ENCODE results near the gene KNSTRN. TPM values are rescaled to one million over a fixed set of nuclear protein-coding genes. Genes with fewer than 3 reads are reported as not detected.
A peak's percentile ranks its signal among the peaks of the same experiment; 100 is the strongest.

KNSTRN gene
- total RNA-seq, 1 donor from 2014 or later: 18.1 TPM

GRCh38 chr15:40340038-40340739, 42.3 kb upstream of the KNSTRN start:
- Histone ChIP-seq H3K27me3 (no peaks in the 10 kb centered on the region), H3K4me1 (peaks cover 81% of the 10 kb centered on the region), H3K27ac (peak overlapping the region; percentile 95), H3K9me3 (no peaks in the 10 kb centered on the region), H3K4me3 (peak overlapping the region; percentile 60), H3K36me3 (peaks cover 16% of the 10 kb centered on the region)
- no peak for TF ChIP-seq CTCF (IDR thresholded peaks at IDR 0.05)
- DNase-seq (peak; percentile 81), ATAC-seq (peak; percentile 25)
- intact Hi-C loops (cut with DNase I): no loop called here

- peaks cover 74% of the 10 kb centered on the region for H3K4me1 ChIP-seq
- intact Hi-C loops (cut with DNase I): no loop called here
- H3K27ac ChIP-seq: peak within 1 kb of the TSS; percentile 95
- DNase-seq (peak; percentile 95), ATAC-seq (peak; percentile 84)
- no peaks in the 10 kb centered on the region for H3K27me3 ChIP-seq
- no peak for TF ChIP-seq CTCF (IDR thresholded peaks at IDR 0.05)
- peaks cover 16% of the 10 kb centered on the region for H3K36me3 ChIP-seq
- H3K4me3 ChIP-seq: peak within 1 kb of the TSS; percentile 60
- no peaks in the 10 kb centered on the region for H3K9me3 ChIP-seq
Observed at GRCh38 chr15:40340740-40341400, 41.7 kb upstream of the KNSTRN start, which contains the start of gene CCDC9B. CCDC9B (minus strand) TSS chr15:40340939; CDS start chr15:40340819, 120 bp downstream.

GRCh38 chr15:40342416-40343320, 39.9 kb upstream of the KNSTRN start:
- peak overlapping the region; percentile 24 for H3K27ac ChIP-seq

GRCh38 chr15:40343512-40343911, 39.0 kb upstream of the KNSTRN start:
- no peaks in the 10 kb centered on the region for H3K27me3 ChIP-seq
- no peak overlapping the region for H3K4me3 ChIP-seq
- intact Hi-C loops (cut with DNase I): no loop called here
- DNase-seq: no peak
- peaks cover 50% of the 10 kb centered on the region for H3K4me1 ChIP-seq
- no peak for ATAC-seq
- no peaks in the 10 kb centered on the region for H3K36me3 ChIP-seq
- peak overlapping the region; percentile 24 for H3K27ac ChIP-seq
- H3K9me3 ChIP-seq: no peaks in the 10 kb centered on the region
- no peak for TF ChIP-seq CTCF (IDR thresholded peaks at IDR 0.05)

More at GRCh38 chr15:40342416-40343320, 39.9 kb upstream of the KNSTRN start:
- Histone ChIP-seq H3K27me3 (no peaks in the 10 kb centered on the region), H3K4me3 (no peak overlapping the region), H3K9me3 (no peaks in the 10 kb centered on the region), H3K36me3 (peaks cover under 1% of the 10 kb centered on the region), H3K4me1 (peaks cover 58% of the 10 kb centered on the region)
- DNase-seq (no peak), ATAC-seq (no peak)
- intact Hi-C loops (cut with DNase I): no loop called here
- TF ChIP-seq CTCF (IDR thresholded peaks at IDR 0.05): no peak

- H3K27me3 ChIP-seq: no peaks in the 10 kb centered on the region
- no peaks in the 10 kb centered on the region for H3K9me3 ChIP-seq
- no peak overlapping the region for H3K27ac ChIP-seq
- H3K36me3 ChIP-seq: no peaks in the 10 kb centered on the region
- intact Hi-C loops (cut with DNase I): no loop called here
- DNase-seq: peak; percentile 36
- no peak for ATAC-seq
- peaks cover 43% of the 10 kb centered on the region for H3K4me1 ChIP-seq
- no peak for TF ChIP-seq CTCF (IDR thresholded peaks at IDR 0.05)
- no peak overlapping the region for H3K4me3 ChIP-seq
Observed at GRCh38 chr15:40344217-40344616, 38.3 kb upstream of the KNSTRN start.
